NCI-H187 (cell line): ENCODE results near the gene TADA1.
"Not testable (repeated sequence)": the region's sequence is repeated elsewhere in the genome, so short reads cannot be mapped to it uniquely, and the experiment has no call there.

ENCODE experiments used
- DNase-seq, 2 experiments: peaks; one replicate each; lab custom pipeline; 2025; lab: John Stamatoyannopoulos, UW

TADA1 gene

GRCh38 chr1:166889776-166890175 is 13.7 kb upstream of the TADA1 start:
- DNase-seq: no peak

GRCh38 chr1:166888373-166889111 is 12.5 kb upstream of the TADA1 start:
- DNase-seq: no peak

GRCh38 chr1:166884971-166885370 is 8.9 kb upstream of the TADA1 start:
- DNase-seq: no peak

- peak; percentile 41 to 77 for DNase-seq
Measured at GRCh38 chr1:166884040-166884642, 8.1 kb upstream of the TADA1 start.

- no peak for DNase-seq
Measured at GRCh38 chr1:166882893-166883292, 6.8 kb upstream of the TADA1 start.

- DNase-seq: not testable (repeated sequence)
Measured at GRCh38 chr1:166878173-166878917, 2.3 kb upstream of the TADA1 start.

GRCh38 chr1:166876540-166876838 is 425 bp upstream of the TADA1 start:
- DNase-seq: no peak

GRCh38 chr1:166875302-166875733 is 746 bp downstream of the TADA1 start:
- DNase-seq: no peak

- no peak for DNase-seq
Measured at GRCh38 chr1:166874464-166874863, 1.6 kb downstream of the TADA1 start.

- no peak for DNase-seq
Measured at GRCh38 chr1:166870584-166870983, 5.5 kb downstream of the TADA1 start.

GRCh38 chr1:166869318-166870099 is 6.6 kb downstream of the TADA1 start:
- no peak for DNase-seq

- DNase-seq: no peak
Measured at GRCh38 chr1:166868639-166869038, 7.4 kb downstream of the TADA1 start.

GRCh38 chr1:166865926-166866325 is 10.1 kb downstream of the TADA1 start:
- DNase-seq: no peak

GRCh38 chr1:166859597-166859996 is 16.5 kb downstream of the TADA1 start:
- DNase-seq: no peak

- no peak for DNase-seq
Measured at GRCh38 chr1:166858726-166859419, 17.2 kb downstream of the TADA1 start.

GRCh38 chr1:166857995-166858394 is 18.1 kb downstream of the TADA1 start:
- DNase-seq: no peak

GRCh38 chr1:166855558-166855957 is 20.5 kb downstream of the TADA1 start:
- no peak for DNase-seq

- no peak for DNase-seq
Measured at GRCh38 chr1:166852918-166853317, 23.1 kb downstream of the TADA1 start.

GRCh38 chr1:166849135-166849534 is 26.9 kb downstream of the TADA1 start:
- DNase-seq: no peak

GRCh38 chr1:166848193-166848592 is 27.9 kb downstream of the TADA1 start:
- no peak for DNase-seq

- DNase-seq: no peak
Measured at GRCh38 chr1:166844791-166845190, 31.3 kb downstream of the TADA1 start.
